ACC112 (cell line): ENCODE measurements around the gene TKTL1.
"Not testable (repeated sequence)": the region's sequence is repeated elsewhere in the genome, so short reads cannot be mapped to it uniquely, and the experiment has no call there.

ENCODE experiments used
- H2AFZ ChIP-seq: fragments of 200-600 bp; sonication (generic); one replicate; pipeline ENCODE4 v1.6.0; 2017; ENCODE audit warnings: antibody characterized with exemption, low read length; ENCODE audit not compliant: unreplicated experiment
- H3K27ac ChIP-seq: fragments of 200-600 bp; sonication (generic); 2 replicates; pipeline ENCODE4 v1.5.1; 2014; ENCODE audit warnings: low read depth, mild to moderate bottlenecking, antibody characterized with exemption, low read length, moderate library complexity
- H3K27me3 ChIP-seq: fragments of 200-600 bp; sonication (generic); 2 replicates; pipeline ENCODE4 v1.6.1; 2014; ENCODE audit warnings: mild to moderate bottlenecking, antibody characterized with exemption, low read length, moderate library complexity, mixed read lengths; ENCODE audit not compliant: insufficient read depth
- H3K36me3 ChIP-seq: fragments of 200-600 bp; sonication (generic); 2 replicates; pipeline ENCODE4 v1.6.1; 2016; ENCODE audit warnings: mild to moderate bottlenecking, antibody characterized with exemption, low read length, moderate library complexity, mixed read lengths; ENCODE audit not compliant: insufficient read depth
- H3K4me1 ChIP-seq: fragments of 200-600 bp; sonication (generic); one replicate; pipeline ENCODE4 v1.6.1; 2016; ENCODE audit warnings: low read length, mixed read lengths; ENCODE audit not compliant: insufficient read depth, unreplicated experiment, control insufficient read depth
- H3K4me3 ChIP-seq: fragments of 200-600 bp; sonication (generic); 2 replicates; pipeline ENCODE4 v1.5.1; 2014; ENCODE audit warnings: mild to moderate bottlenecking, low read depth, low read length
- H3K79me2 ChIP-seq: fragments of 200-600 bp; sonication (generic); one replicate; pipeline ENCODE4 v1.6.0; 2016; ENCODE audit warnings: low read length; ENCODE audit not compliant: control insufficient read depth, unreplicated experiment, insufficient read depth

The TKTL1 gene

GRCh38 chrX:154294791-154295574 lies 612 bp upstream of the TKTL1 start, which contains the start of gene TEX28:
TSS of gene TEX28 (minus strand) at chrX:154295124. CDS start at chrX:154292117, 3,007 bp downstream.
- Histone ChIP-seq H3K36me3 (no peaks in the 10 kb centered on the region), H3K4me1 (no peaks in the 10 kb centered on the region), H3K4me3 (no peak within 1 kb of the TSS), H3K27me3 (no peaks in the 10 kb centered on the region), H3K27ac (no peak within 1 kb of the TSS), H3K79me2 (no peaks in the 10 kb centered on the region), H2AFZ (no peak within 1 kb of the TSS)

DNA sequence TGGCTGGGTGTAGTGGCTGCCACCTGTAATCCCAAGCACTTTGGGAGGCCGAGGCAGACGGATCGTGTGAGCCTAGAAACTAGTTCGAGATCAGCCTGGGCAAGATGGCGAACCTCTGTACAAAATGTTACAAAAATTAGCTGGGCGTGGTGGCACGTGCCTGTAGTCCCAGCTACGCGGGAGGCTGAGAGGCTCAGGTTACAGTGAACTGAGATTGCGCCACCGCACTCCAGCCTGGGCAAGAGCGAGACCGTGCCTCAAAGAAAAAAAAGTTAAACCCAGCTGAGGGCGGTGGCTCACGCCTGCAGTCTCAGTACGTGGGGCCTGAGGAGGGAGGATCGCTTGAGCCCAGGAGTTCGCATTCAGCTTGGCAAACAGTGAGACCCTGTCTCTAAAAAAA lies 1.1 kb downstream of the TKTL1 start:
- H3K79me2 ChIP-seq, result no peaks in the 10 kb centered on the region
- no peak overlapping the region for H3K4me3 ChIP-seq
- no peaks in the 10 kb centered on the region for H3K4me1 ChIP-seq
- H3K27ac ChIP-seq, result no peak overlapping the region
- H3K36me3 ChIP-seq, result no peaks in the 10 kb centered on the region
- no peak overlapping the region for H2AFZ ChIP-seq
- no peaks in the 10 kb centered on the region for H3K27me3 ChIP-seq

- no peak overlapping the region for H3K27ac ChIP-seq
- no peaks in the 10 kb centered on the region for H3K27me3 ChIP-seq
- H2AFZ ChIP-seq, result no peak overlapping the region
- H3K36me3 ChIP-seq, result no peaks in the 10 kb centered on the region
- no peaks in the 10 kb centered on the region for H3K4me1 ChIP-seq
- H3K4me3 ChIP-seq, result no peak overlapping the region
- H3K79me2 ChIP-seq, result no peaks in the 10 kb centered on the region
These were observed 2.7 kb downstream of the TKTL1 start for GRCh38 chrX:154298312-154298711.

DNA sequence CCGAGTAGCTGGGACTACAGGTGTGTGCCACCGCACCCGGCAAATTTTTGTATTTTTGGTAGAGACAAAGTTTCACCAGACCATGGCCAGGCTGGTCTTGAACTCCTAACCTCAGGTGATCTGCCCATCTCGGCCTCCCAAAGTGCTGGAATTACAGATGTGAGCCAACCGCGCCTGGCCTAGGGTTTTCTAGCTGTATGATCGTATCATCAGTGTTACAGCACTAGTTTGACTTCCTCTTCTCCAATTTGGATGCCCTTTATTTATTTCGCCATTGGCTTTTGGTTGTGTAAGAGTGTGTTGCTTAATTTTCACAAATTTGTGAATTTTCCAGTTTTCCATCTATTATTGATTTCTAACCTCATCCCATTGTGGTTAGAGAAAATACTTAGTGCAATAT lies 5.2 kb downstream of the TKTL1 start:
- Histone ChIP-seq H3K4me1 (no peaks in the 10 kb centered on the region), H3K79me2 (no peaks in the 10 kb centered on the region), H2AFZ (no peak overlapping the region), H3K27ac (no peak overlapping the region), H3K36me3 (no peaks in the 10 kb centered on the region), H3K4me3 (no peak overlapping the region), H3K27me3 (no peaks in the 10 kb centered on the region)

- not testable (repeated sequence) for H3K4me1 ChIP-seq, H3K27me3 ChIP-seq, H3K36me3 ChIP-seq, H3K79me2 ChIP-seq, H3K4me3 ChIP-seq, H3K27ac ChIP-seq, H2AFZ ChIP-seq
These were observed 7.4 kb downstream of the TKTL1 start for GRCh38 chrX:154302998-154303397.

DNA sequence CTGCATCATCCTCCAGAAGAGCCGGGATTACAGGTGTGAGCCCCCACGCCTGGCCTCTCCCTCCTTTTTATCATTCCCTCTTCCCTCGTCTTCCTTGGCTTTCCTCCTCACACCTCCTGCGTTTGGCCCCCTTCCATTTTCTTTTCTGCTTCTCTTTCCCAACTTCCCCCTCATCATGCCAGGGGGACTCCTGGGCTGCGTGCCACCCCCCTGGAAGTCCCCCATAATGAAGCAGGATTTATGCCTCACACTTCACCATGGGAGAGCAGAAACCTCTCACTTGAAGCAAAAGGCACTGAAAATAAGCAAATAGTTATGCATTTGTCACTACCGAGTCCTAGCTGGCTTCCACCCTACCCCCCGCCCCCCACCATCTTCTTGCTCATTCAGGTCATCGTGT lies 7.9 kb downstream of the TKTL1 start:
- no peaks in the 10 kb centered on the region for H3K27me3 ChIP-seq
- H3K79me2 ChIP-seq, result no peaks in the 10 kb centered on the region
- no peaks in the 10 kb centered on the region for H3K4me1 ChIP-seq
- H3K27ac ChIP-seq, result no peak overlapping the region
- H3K36me3 ChIP-seq, result no peaks in the 10 kb centered on the region
- H3K4me3 ChIP-seq, result no peak overlapping the region
- no peak overlapping the region for H2AFZ ChIP-seq

DNA sequence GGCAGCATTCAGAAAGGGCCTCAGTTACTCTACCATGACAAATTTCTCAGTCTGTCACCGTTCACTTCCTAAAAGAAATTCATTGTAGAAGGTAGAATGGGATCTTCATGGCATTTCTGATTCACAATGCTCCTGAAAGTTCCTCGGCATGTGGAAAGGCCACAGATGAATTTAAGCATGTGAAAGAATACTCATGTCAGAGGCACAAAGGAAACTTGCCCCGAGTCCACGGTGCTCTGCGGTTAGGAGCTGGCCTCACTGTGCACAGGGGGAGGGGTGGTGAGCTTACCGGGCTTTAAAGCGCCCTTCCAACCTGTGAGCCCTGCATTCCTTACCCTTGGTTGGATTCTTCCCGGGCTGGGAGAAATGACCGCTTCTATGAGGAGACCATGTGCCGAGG lies 9.3 kb downstream of the TKTL1 start:
- Histone ChIP-seq H3K27me3 (no peaks in the 10 kb centered on the region), H3K27ac (no peak overlapping the region), H3K79me2 (no peaks in the 10 kb centered on the region), H3K4me1 (no peaks in the 10 kb centered on the region), H3K4me3 (no peak overlapping the region), H3K36me3 (no peaks in the 10 kb centered on the region), H2AFZ (no peak overlapping the region)

DNA sequence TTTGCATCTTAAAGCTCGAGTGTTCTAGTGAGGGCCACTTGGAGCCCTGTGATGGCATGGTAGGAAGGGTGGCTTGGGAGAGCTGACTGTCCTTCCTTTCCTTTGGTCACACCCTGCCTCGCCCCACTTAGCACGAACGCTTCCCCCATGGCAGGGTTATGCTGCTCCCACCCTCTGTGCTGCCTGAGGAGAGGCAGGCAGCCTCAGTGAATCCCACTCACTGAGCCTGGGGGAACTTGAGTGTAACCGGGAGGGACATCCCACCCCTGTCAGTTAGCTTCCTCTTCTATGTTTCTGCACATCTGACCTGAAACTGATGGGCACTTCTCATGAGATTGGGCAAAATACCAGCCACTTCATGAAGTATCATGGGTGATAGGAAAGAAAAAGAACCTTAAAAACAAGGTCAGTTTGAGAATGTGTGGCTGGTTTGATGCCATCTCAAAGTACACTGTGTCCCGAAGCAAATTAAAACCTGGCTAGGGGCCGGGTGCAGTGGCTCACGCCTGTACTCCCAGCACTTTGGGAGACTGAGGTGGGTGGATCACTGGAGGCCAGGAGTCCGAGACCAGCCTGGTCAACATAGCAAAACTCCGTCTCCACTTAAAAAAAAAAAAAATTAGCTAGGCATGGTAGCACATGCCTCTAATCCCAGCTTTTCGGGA lies 10.1 kb downstream of the TKTL1 start:
- no peaks in the 10 kb centered on the region for H3K36me3 ChIP-seq

GRCh38 chrX:154307202-154307601 lies 11.6 kb downstream of the TKTL1 start:
- H3K4me3 ChIP-seq, result no peak overlapping the region
- no peaks in the 10 kb centered on the region for H3K79me2 ChIP-seq
- no peaks in the 10 kb centered on the region for H3K27me3 ChIP-seq
- H3K36me3 ChIP-seq, result no peaks in the 10 kb centered on the region
- no peak overlapping the region for H3K27ac ChIP-seq
- H2AFZ ChIP-seq, result no peak overlapping the region
- no peaks in the 10 kb centered on the region for H3K4me1 ChIP-seq

More for the DNA sequence above, 10.1 kb downstream of the TKTL1 start:
- Histone ChIP-seq H3K79me2 (no peaks in the 10 kb centered on the region), H3K27me3 (no peaks in the 10 kb centered on the region), H2AFZ (no peak overlapping the region), H3K27ac (no peak overlapping the region), H3K4me1 (no peaks in the 10 kb centered on the region), H3K4me3 (no peak overlapping the region)

- Histone ChIP-seq H3K79me2 (no peaks in the 10 kb centered on the region), H3K27ac (no peak overlapping the region), H3K27me3 (no peaks in the 10 kb centered on the region), H2AFZ (no peak overlapping the region), H3K36me3 (no peaks in the 10 kb centered on the region), H3K4me1 (no peaks in the 10 kb centered on the region), H3K4me3 (no peak overlapping the region)
These were observed 12.7 kb downstream of the TKTL1 start for GRCh38 chrX:154308108-154308946.
